H4 (cell line): ENCODE data around the gene CYFIP1. TPM values are rescaled to one million over a fixed set of nuclear protein-coding genes. Genes with fewer than 3 reads are reported as not detected.
A peak's percentile ranks its signal among the peaks of the same experiment; 100 is the strongest.

Source experiments
- DNase-seq: peaks from one replicate; pipeline ENCODE4 v3.0.0-alpha.2; 2015; ENCODE audit warnings: low spot score
- total RNA-seq: library from RNA; depleted of rRNA; stranded (reverse); fragments of >200 nt; shearing (Covaris generic); gene quantifications from 2 replicates; pipeline ENCODE4 v1.2.3, GENCODE V29; 2014

CYFIP1 gene
- total RNA-seq, 1 experiment from 2014 or later, result 39.3 TPM

- DNase-seq, result no peak
These were observed 89.9 kb downstream of the CYFIP1 start for GRCh38 chr15:22890296-22890695.

DNA sequence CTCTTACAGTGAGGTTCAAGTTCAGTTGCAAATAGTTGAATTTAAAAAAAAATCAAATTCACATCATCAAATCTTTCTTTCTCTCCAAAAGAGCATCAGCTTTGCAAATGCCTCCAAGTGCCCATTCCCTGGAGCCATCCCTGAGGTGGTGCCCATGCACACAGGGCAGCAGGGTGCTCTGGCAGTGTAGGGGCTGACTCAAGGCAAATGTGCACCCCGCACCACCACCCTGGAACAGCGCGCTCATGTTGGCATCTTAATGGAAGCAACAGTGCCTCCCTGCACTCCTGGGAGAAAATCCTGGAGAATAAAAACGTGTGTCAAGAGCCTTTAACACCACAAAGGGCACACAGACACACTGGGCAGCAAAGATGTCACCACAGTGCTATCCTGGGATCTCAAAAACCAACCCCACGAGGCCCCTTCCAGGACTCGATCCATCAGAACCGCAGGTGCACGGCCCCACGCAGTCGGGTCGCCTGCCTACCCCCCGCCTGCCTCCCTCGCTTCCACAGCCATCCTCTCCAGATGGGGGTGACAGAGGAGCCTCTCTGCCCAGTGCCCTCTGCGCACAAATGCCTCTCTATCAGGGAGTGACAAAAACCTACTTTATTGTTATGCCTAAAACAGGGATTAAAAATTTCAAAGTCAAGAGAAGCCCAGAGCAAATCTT, 90.9 kb downstream of the CYFIP1 start:
- DNase-seq, result no peak

GRCh38 chr15:22888120-22888859, 91.9 kb downstream of the CYFIP1 start:
- DNase-seq, result peak; percentile 78

DNA sequence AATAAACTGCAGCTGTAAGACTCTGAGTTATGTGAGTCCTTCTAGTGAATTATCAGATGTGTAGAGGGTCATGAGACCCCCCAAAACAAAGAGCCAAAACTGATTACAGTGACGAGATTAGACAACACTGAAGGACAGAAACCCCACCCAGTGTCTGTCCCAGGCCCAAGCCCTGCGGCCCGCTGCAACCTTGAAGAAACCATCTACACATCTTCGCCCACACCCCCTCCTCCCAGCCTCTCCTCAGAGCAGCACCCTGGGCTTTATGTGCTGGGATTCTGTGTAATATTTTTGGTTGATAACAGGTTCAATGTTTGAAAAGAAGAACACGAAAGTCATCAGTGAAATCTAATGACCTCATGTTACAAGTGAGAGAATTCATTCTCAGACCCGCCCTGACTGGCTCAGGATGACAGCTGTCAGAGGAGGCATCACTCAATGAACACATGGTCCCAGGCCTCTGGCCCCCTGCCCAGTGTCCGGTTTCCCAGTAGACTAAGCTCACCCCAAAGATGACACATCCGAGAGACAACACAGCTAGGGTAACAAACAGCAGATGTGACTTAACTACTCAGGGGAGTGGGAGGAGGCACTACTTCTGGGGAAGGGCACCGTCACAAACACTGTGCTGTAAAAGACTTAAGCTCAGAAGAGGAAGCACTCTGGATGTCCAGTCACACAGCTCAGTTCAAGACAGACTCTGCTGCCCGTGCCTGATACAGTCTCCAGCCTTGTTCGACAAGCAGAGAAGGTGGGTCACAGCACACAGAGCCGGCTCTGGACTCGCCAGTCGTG, 92.8 kb downstream of the CYFIP1 start:
- no peak for DNase-seq

- no peak for DNase-seq
These were observed 95.0 kb downstream of the CYFIP1 start for GRCh38 chr15:22885120-22885519.

- no peak for DNase-seq
These were observed 95.8 kb downstream of the CYFIP1 start for GRCh38 chr15:22884344-22884743.

- no peak for DNase-seq
These were observed 97.0 kb downstream of the CYFIP1 start for GRCh38 chr15:22883196-22883595.

GRCh38 chr15:22881739-22882440, 98.3 kb downstream of the CYFIP1 start:
- no peak for DNase-seq

- DNase-seq, result no peak
These were observed 99.0 kb downstream of the CYFIP1 start for GRCh38 chr15:22880981-22881738.

DNA sequence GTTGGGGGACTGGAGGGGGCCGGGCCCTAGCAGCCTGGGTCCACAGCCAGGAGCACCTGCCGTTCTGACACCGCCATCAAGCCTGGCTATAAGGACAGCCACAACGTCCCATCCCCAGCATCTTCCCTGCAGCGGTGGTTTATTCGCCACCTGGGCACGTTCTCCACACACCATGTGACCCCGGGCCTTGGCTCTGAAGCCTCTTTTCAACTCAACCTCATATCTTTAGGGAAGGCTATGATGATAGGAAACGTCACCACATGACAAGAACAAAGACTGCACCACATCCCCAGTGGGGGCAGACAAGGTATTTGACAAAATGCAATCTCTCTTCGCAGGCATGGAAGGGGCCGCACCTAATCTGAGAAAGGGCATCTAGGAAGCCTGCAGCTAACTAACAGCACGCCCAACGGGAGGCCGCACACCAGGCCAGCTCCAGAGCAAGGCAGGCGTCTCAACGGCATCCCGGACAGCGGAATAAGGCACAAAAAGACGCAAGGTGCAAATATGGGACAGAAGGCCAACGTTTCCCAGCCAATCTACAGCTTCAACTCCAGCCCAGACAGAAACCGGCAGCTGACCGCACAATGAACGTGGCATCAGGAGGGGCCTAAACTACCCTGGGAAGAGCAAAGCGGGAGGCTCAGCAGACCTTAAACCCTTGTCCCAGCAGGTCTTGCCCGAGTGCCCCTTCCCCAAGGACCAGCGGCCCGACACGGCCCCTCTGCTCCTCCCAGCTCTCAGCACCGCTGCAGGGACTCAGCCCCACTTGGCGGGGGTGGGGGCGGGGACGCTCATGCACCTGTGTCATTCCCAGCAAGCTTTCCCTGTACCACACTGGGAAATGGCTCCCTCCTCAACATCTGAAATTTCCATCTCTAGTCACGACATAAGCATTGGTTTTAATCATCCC, 99.8 kb downstream of the CYFIP1 start:
- no peak for DNase-seq

DNA sequence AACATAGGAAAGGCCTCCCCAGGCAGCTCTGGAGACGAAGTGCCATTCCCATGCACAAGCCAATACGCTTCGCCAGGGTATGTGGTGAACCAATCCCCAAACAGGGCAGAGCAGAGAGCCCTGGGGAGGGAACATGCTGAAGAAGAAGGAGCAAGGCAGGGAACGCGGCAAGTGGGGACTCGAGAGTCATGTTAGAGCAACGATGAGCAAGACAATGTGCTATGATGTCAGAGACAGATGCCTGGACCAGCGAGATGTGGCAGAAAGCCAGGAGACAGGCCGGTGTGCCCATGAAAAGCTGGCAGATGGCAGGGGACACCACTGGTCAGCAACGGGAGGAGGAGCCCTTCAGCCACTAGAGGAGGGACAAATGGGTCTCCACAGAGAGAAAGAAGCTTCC, 102.1 kb downstream of the CYFIP1 start:
- no peak for DNase-seq

DNA sequence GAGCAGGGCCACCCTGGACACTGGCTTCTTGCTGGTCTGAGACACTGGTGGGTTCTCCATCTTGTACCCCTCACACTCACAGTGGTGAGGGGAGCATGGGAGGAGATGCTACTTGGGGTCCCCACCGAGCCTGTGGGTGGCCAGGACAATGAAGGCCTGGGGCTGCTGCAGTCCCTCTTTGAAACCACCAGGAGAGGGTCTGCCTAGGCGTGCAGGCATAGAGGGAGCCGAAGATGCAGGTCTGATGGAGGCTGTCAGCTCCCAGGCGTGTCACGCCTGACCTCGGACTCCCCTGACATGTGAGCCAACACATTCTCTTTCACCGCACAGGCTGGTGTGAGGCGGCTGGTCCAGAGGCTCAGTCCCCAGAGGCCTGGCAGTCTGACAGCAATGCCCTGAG, 102.6 kb downstream of the CYFIP1 start:
- no peak for DNase-seq

GRCh38 chr15:22877117-22877516, 103.1 kb downstream of the CYFIP1 start:
- DNase-seq, result no peak

DNA sequence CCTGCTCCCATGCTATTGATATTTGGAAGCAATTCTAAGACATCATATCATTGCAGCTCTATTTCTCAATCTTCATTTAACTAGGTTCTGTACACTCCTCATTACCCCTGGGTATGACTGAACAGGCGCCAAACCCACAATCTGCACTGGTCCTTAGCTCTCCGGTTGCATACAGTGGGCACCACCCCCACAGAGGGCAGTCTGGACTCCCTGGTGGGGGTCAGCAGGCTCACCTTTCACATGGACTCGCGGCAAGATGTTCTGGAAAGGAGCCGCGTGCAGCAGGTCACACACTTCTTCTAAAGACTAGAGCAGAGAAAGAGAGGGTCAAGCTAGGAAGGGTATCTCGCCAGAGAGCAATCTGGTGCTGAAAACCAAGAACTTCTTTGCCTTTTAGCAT, 105.2 kb downstream of the CYFIP1 start:
- no peak for DNase-seq

- no peak for DNase-seq
These were observed 105.9 kb downstream of the CYFIP1 start for GRCh38 chr15:22874256-22874655.

- DNase-seq, result no peak
These were observed 106.3 kb downstream of the CYFIP1 start for GRCh38 chr15:22873841-22874240.

- no peak for DNase-seq
These were observed 107.0 kb downstream of the CYFIP1 start for GRCh38 chr15:22872936-22873701.

GRCh38 chr15:22871481-22872086, 108.6 kb downstream of the CYFIP1 start:
- DNase-seq, result no peak

DNA sequence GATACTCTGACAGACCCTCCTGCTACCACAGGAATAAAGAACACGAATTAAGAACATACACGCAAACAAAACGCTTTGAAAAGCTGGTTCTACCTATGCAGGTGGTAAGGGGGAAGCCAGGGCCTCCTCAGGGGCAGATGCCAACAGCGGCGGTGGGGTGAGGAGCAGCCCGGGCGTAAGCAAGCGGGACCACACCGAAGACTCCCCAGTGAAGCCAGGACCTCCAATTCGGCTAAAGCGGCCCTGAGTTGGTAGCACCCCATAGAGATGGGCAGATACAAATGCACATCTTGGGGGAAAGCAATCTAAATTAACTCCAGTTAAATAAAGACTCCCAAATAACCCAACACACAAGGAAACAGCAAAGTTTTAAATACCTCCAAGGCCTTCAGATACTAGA, 109.3 kb downstream of the CYFIP1 start:
- no peak for DNase-seq
